Tongue (tissue), 2 donors: Measurements from ENCODE around the gene CCDC60. TPM values are rescaled to one million over a fixed set of nuclear protein-coding genes. Genes with fewer than 3 reads are reported as not detected.
A peak's percentile ranks its signal among the peaks of the same experiment; 100 is the strongest.
"Not testable (repeated sequence)": the region's sequence is repeated elsewhere in the genome, so short reads cannot be mapped to it uniquely, and the experiment has no call there.

Source experiments
- DNase-seq: peaks from one replicate; pipeline ENCODE4 v3.0.0-alpha.2; 2015
- total RNA-seq: library from RNA; depleted of rRNA; stranded (reverse); fragments of >200 nt; gene quantifications from one replicate; pipeline ENCODE4 v1.2.3, GENCODE V29; 2014

The CCDC60 gene
- total RNA-seq, 1 donor from 2014 or later = 0.62 TPM

- DNase-seq = no peak
These were observed 4.2 kb downstream of the CCDC60 start for GRCh38 chr12:119338593-119339363.

DNA sequence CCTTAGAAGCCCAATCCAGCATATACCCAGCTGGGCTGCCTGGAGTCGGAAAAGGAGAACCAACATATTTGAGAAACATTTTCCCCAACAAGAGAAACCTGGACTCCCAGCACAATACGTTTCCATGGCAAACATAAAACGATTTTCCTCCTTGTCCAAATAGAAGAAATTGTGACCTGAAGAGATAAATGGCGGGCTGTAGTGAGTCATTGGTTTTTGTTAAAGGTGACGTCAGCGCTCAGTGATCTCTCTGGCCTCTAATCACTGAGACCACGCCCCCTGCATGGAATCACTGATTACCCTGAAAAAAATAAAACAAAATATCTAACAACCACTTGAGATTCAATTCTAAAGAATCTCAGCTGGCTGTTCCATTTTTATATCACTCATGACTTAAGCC is 6.0 kb downstream of the CCDC60 start:
- no peak for DNase-seq

DNA sequence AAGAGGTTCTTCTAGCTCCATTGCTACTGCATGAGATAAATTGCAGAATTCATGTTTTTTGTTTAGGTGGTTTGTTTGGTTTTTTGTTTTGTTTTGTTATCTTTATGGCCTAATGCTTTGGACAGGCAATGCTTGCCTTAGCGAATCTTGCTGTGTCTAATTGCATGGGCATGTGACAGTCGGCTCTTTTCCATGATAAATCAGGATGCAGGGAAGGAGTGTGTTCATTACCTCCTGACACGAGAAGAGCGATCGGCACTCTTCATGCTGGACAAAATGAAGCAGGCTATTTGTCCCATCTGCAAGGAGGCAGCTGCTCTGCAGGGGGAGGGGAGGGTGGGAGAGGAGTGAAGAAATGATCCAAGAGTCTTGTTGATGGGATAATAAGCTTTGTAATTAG is 6.5 kb downstream of the CCDC60 start:
- DNase-seq = no peak

GRCh38 chr12:119341988-119342387 is 7.5 kb downstream of the CCDC60 start:
- no peak for DNase-seq

DNA sequence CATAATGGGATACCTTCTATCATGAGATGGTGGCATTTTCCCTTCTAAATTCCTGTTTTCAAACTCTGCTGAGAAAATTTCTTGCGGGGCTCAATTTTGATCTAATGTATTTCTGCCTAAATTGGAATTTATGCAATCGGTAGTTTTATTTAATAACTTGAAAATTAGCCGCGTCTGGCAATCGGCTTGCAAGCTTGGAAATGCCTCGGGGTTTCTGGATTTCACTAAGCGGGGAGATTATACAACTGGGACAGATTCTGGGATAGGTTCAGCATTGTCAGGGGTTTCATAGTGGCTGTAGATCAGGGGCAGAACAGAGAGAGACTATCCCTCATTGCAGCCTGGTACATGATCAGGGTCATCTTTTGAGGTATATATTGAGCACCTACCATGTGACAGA is 8.6 kb downstream of the CCDC60 start:
- no peak for DNase-seq

- DNase-seq = no peak
These were observed 19.6 kb downstream of the CCDC60 start for GRCh38 chr12:119354172-119354571.

DNA sequence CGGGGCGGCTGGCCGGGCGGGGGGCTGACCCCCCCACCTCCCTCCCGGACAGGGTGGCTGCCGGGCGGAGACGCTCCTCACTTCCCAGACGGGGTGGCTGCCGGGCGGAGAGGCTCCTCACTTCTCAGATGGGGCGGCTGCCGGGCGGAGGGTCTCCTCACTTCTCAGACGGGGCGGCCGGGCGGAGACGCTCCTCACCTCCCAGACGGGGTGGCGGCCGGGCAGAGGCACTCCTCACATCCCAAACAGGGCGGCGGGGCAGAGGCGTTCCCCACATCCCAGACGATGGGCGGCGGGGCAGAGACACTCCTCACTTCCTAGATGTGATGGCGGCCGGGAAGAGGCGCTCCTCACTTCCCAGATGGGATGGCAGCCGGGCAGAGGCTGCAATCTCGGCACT is 25.8 kb downstream of the CCDC60 start:
- not testable (repeated sequence) for DNase-seq

GRCh38 chr12:119363037-119363436 is 28.5 kb downstream of the CCDC60 start:
- no peak for DNase-seq

GRCh38 chr12:119363490-119363889 is 29.0 kb downstream of the CCDC60 start:
- DNase-seq = no peak

DNA sequence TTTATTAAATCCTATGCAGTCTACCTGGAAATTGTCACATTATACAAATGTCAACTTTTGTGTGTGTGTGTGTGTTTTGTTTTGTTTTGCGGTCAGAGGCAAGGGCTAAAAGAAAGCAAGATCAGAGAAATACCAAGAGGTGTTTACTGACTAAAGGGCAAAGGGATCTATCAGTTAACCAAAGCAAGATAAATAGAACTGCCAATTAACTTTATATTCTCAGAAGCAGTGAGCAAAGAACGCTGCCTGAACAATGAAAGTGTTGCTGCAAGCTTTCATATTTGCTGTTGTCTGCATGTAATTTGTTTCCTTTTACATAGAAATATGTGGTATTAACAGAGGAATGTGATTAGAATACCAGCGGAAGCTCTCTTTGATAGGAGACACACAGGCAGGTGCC is 30.9 kb downstream of the CCDC60 start:
- DNase-seq = no peak

DNA sequence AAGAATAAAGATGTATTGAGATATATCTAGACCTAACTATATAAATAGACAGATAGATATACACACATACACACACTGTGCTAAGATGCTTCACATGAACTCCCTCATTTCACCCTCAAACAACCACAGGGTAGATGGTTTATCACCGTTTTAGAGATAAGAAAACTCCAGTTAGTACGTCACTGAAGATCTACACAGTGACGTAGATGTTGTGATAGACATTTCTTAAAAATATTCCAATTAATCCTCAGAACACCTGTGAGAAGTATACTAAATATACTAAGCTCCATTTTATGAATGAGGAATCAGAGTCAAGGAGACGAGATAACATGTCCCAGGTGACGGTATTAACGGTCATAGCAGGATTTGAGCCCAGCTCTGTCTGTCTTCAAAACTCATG is 31.5 kb downstream of the CCDC60 start:
- DNase-seq = no peak

DNA sequence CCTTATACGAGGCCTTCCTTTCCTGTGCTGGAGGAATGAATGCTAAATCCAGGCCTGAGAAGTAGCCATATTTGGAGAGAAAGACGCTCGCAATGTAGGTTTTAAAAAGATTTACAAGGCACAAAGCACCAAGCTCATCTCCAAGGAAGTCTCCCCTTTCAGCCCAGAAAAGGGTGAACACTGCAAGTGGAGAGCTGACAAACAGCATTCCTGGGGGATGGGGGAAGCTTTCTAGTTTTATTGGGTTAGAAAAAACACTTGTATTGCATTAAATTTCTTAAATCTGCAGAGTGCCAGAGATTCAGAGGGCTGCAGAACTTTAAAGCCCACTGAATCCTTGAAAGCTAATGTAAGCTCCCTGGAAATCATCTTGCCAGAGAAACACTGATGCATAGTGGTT is 34.6 kb downstream of the CCDC60 start:
- DNase-seq = no peak

GRCh38 chr12:119369907-119370546 is 35.5 kb downstream of the CCDC60 start:
- DNase-seq = peak; percentile 9

GRCh38 chr12:119372540-119372939 is 38.0 kb downstream of the CCDC60 start:
- no peak for DNase-seq

GRCh38 chr12:119373001-119373400 is 38.5 kb downstream of the CCDC60 start:
- no peak for DNase-seq

- no peak for DNase-seq
These were observed 39.1 kb downstream of the CCDC60 start for GRCh38 chr12:119373666-119374065.

DNA sequence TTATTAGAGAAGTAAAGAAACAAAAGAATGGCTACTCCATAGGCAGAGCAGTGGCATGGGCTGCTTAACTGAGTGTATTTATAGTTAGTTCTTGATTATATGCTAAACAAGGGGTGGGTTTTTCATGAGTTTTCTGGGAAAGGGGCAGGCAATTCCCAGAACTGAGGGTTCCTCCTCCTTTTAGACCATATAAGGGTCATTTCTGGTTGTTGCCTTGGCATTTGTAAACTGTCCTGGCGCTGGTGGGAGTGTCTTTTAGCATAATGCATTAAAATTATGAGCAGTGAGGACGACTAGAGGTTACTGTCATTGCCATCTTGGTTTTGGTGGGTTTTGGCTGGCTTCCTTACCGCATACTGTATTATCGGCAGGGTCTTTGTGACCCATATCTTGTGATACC is 40.1 kb downstream of the CCDC60 start:
- DNase-seq = no peak

GRCh38 chr12:119375075-119375882 is 40.8 kb downstream of the CCDC60 start:
- no peak for DNase-seq

DNA sequence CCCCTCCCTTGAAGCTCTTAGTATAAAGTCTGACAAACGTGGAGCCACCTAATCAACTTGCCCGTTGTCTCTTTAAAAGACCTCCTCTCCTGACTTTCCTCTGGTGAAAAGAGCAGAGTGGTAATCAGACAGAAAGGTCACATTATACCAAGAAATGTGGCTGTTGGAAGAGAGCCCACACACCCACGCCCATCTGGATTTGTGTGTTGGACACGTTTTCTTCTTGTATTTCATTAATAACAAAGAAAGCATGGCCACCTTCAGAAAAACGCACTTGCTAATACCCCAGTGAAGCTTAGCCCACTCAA is 41.3 kb downstream of the CCDC60 start:
- DNase-seq = peak; percentile 27

- no peak for DNase-seq
These were observed 44.4 kb downstream of the CCDC60 start for GRCh38 chr12:119378903-119379302.

GRCh38 chr12:119381471-119382235 is 47.1 kb downstream of the CCDC60 start:
- no peak for DNase-seq

DNA sequence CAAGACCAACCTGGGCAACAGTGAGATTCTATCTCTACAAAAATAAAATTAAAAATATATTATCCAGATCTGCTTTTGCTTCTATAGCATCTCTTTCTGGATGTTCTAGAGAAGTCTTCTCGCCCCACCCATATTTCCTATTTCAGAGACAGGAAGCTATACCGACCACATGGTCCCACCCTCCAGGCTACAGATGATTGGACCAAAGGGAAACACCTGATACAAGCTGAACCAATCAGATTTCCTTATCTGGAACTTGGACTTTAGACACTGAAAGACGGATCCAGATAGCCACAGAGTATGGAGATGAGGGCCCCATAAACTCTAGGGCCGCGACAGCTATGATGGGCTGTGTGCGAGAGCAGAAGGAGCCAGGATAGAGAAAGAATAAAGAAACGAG is 48.7 kb downstream of the CCDC60 start:
- DNase-seq = no peak

DNA sequence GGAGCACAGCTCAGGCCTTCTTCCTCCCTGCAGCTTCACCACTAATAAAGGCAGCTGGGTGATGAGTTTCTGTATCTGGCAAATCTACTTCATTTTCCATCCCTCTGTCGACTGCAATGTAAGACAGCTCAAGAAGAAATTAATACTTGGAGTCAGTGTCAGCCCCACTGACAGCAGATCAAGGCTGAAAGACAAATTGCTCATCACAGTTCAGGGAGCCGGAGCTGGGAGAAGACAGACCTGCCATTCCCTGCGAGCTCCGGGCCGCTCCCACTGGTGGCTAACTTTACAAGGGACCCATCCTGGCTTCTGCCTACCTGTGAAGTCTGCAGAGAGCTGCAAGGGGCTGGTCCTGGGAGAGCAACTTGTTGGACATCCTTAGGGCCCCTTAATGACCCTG is 49.8 kb downstream of the CCDC60 start:
- no peak for DNase-seq
